Liver (tissue), 9 donors: ENCODE data around the gene FAAH. TPM values are rescaled to one million over a fixed set of nuclear protein-coding genes. Genes with fewer than 3 reads are reported as not detected.
"Not testable (repeated sequence)": the region's sequence is repeated elsewhere in the genome, so short reads cannot be mapped to it uniquely, and the experiment has no call there.

ENCODE experiments used
- DNase-seq: peaks from one replicate; pipeline ENCODE4 v3.0.0-alpha.2; 2017; ENCODE audit warnings: low spot score
- H3K27ac ChIP-seq, 2 donors: one replicate each; pipeline ENCODE4 v1.7.0; 2013; ENCODE audit warnings: inconsistent platforms in 2 of 2, low read length in 2 of 2, control low read depth in 1 of 2, low read depth in 1 of 2, mild to moderate bottlenecking in 1 of 2
- H3K27me3 ChIP-seq, 4 donors: one replicate each; pipeline versions ENCODE4 v1.6.1 to v1.7.0; 2013; ENCODE audit warnings: low read length in 3 of 4, inconsistent platforms in 1 of 4, mild to moderate bottlenecking in 1 of 4, moderate library complexity in 1 of 4; ENCODE audit not compliant: control insufficient read depth in 4 of 4, insufficient read depth in 4 of 4
- H3K36me3 ChIP-seq, 4 donors: one replicate each; pipeline versions ENCODE4 v1.6.1 to v1.7.0; 2013; ENCODE audit warnings: low read length in 3 of 4, mild to moderate bottlenecking in 3 of 4, low read depth in 1 of 4, moderate library complexity in 1 of 4; ENCODE audit not compliant: control insufficient read depth in 4 of 4, insufficient read depth in 3 of 4
- H3K4me1 ChIP-seq, 4 donors: one replicate each; pipeline versions ENCODE4 v1.6.1 to v1.7.0; 2013; ENCODE audit warnings: low read length in 3 of 4, mild to moderate bottlenecking in 3 of 4, moderate library complexity in 1 of 4; ENCODE audit not compliant: control insufficient read depth in 4 of 4, insufficient read depth in 4 of 4
- H3K4me3 ChIP-seq, 3 donors: one replicate each; pipeline versions ENCODE4 v1.6.1 to v1.7.0; 2013; ENCODE audit warnings: low read length in 3 of 3, control low read depth in 1 of 3, low read depth in 1 of 3, mild to moderate bottlenecking in 1 of 3
- H3K9ac ChIP-seq, 2 donors: one replicate each; pipeline ENCODE4 v1.7.0; 2013; ENCODE audit warnings: low read length in 2 of 2, mild to moderate bottlenecking in 2 of 2, moderate library complexity in 2 of 2, control low read depth in 1 of 2, low read depth in 1 of 2
- H3K9me3 ChIP-seq, 4 donors: one replicate each; pipeline versions ENCODE4 v1.6.1 to v1.7.0; 2013; ENCODE audit warnings: low read length in 3 of 4; ENCODE audit not compliant: control insufficient read depth in 4 of 4
- ATF3 ChIP-seq: IDR thresholded peaks from 2 replicates; pipeline ENCODE4 v1.6.1; 2016; ENCODE audit warnings: antibody characterized with exemption
- CTCF ChIP-seq: fragments of 150-350 bp; IDR thresholded peaks from 2 replicates; pipeline ENCODE4 v1.5.1; 2017; ENCODE audit warnings: improper control_type of control experiment, low read depth, low read length; ENCODE audit not compliant: missing input control
- EGR1 ChIP-seq, 2 donors: IDR thresholded peaks; 2 replicates each; pipeline ENCODE4 v1.6.1; 2016 to 2018; ENCODE audit warnings: antibody characterized with exemption in 2 of 2, low read depth in 2 of 2
- FOXA1 ChIP-seq: IDR thresholded peaks from 2 replicates; pipeline ENCODE4 v1.6.1; 2016; ENCODE audit warnings: antibody characterized with exemption
- FOXA2 ChIP-seq: IDR thresholded peaks from 2 replicates; pipeline ENCODE4 v1.6.1; 2016; ENCODE audit warnings: antibody characterized with exemption
- GABPA ChIP-seq, 2 donors: IDR thresholded peaks in 1 of 2; conservative IDR thresholded peaks in 1 of 2; 2 replicates each; pipeline ENCODE4 v1.6.1; 2016; ENCODE audit warnings: antibody characterized with exemption in 2 of 2, mild to moderate bottlenecking in 1 of 2, moderate library complexity in 1 of 2
- HNF4A ChIP-seq, 2 donors: conservative IDR thresholded peaks; 2 replicates each; pipeline ENCODE4 v1.6.1; 2016; ENCODE audit warnings: antibody characterized with exemption in 2 of 2, mild to moderate bottlenecking in 2 of 2
- HNF4G ChIP-seq: IDR thresholded peaks from 2 replicates; pipeline ENCODE4 v1.6.1; 2016; ENCODE audit warnings: antibody characterized with exemption
- JUND ChIP-seq, 2 donors: IDR thresholded peaks; 2 replicates each; pipeline ENCODE4 v1.6.1; 2016; ENCODE audit warnings: antibody characterized with exemption in 2 of 2
- MAX ChIP-seq: IDR thresholded peaks from 2 replicates; pipeline ENCODE4 v1.6.1; 2016; ENCODE audit warnings: antibody characterized with exemption
- RAD21 ChIP-seq, 2 donors: IDR thresholded peaks; 2 replicates each; pipeline ENCODE4 v1.6.1; 2016; ENCODE audit warnings: antibody characterized with exemption in 2 of 2, mild to moderate bottlenecking in 2 of 2
- REST ChIP-seq: IDR thresholded peaks from 2 replicates; pipeline ENCODE4 v1.6.1; 2016; ENCODE audit warnings: antibody characterized with exemption, mild to moderate bottlenecking
- RXRA ChIP-seq, 2 donors: IDR thresholded peaks; 2 replicates each; pipeline ENCODE4 v1.6.1; 2017 to 2018; ENCODE audit warnings: antibody characterized with exemption in 2 of 2, mild to moderate bottlenecking in 1 of 2
- SP1 ChIP-seq: IDR thresholded peaks from 2 replicates; pipeline ENCODE4 v1.6.1; 2018; ENCODE audit warnings: antibody characterized with exemption, mild to moderate bottlenecking
- TAF1 ChIP-seq: conservative IDR thresholded peaks from 2 replicates; pipeline ENCODE4 v1.6.1; 2016; ENCODE audit warnings: antibody characterized with exemption, mild to moderate bottlenecking
- YY1 ChIP-seq: IDR thresholded peaks from 2 replicates; pipeline ENCODE4 v1.6.1; 2016; ENCODE audit warnings: antibody characterized with exemption, mild to moderate bottlenecking
- ZBTB33 ChIP-seq: IDR thresholded peaks from 2 replicates; pipeline ENCODE4 v1.6.1; 2016; ENCODE audit warnings: antibody characterized with exemption
- WGBS: extraction: QIAGEN DNeasy Blood & Tissue Kit; methylation state at CpG from one replicate; pipeline ENCODE4 v1.1.7; 2013; 5-methylcytosine and 5-hydroxymethylcytosine counted together
- polyA plus RNA-seq, 2 donors: library from polyadenylated mRNA; stranded (reverse) in 1 of 2; unstranded in 1 of 2; fragments of 200-250 nt in 1 of 2; fragments of >200 nt in 1 of 2; fragmentation: Nextera tagmentation in 1 of 2; extraction: Ambion mirVana in 1 of 2; gene quantifications; one replicate each; pipeline versions ENCODE4 v1.2.1 to v1.2.3, GENCODE V29; 2013 to 2015
- total RNA-seq, 2 donors: library from RNA; depleted of rRNA; stranded (reverse); fragments of >200 nt; gene quantifications; one replicate each; pipeline ENCODE4 v1.2.3, GENCODE V29; 2014
- donor health status: healthy.
- donor health status: healthy.
- donor health status: healthy.
- donor health status: healthy.
- donor health status: healthy.

The FAAH gene
- total and polyA plus RNA-seq, 4 donors: 4.3 to 41.5 (median 22.1) TPM

GRCh38 chr1:46352363-46352762, 41.8 kb upstream of the FAAH start:
- H3K27ac ChIP-seq: no peak overlapping the region
- no peaks in the 10 kb centered on the region for H3K9me3 ChIP-seq
- WGBS: 90% methylated on average over 2 of the region's 2 CpGs
- H3K36me3 ChIP-seq: peaks cover 4 to 54% (median 33%) of the 10 kb centered on the region in 4 donors
- no peak for TF ChIP-seq SP1
- no peak for TF ChIP-seq RAD21 (IDR thresholded peaks at IDR 0.05)
- no peak for TF ChIP-seq YY1
- no peak for TF ChIP-seq EGR1 (IDR thresholded peaks at IDR 0.05; ENCODE audit: low read depth in 2 of 2)
- TF ChIP-seq JUND (IDR thresholded peaks at IDR 0.05): no peak
- no peak for TF ChIP-seq RXRA (IDR thresholded peaks at IDR 0.05)
- no peak for TF ChIP-seq ZBTB33
- TF ChIP-seq CTCF: no peak
- TF ChIP-seq MAX: no peak
- no peak for TF ChIP-seq GABPA (IDR thresholded peaks at IDR 0.05 in 1 of 2, conservative IDR thresholded peaks at IDR 0.05 in 1 of 2)
- TF ChIP-seq TAF1: no peak
- TF ChIP-seq ATF3: no peak
- no peak for TF ChIP-seq HNF4A (conservative IDR thresholded peaks at IDR 0.05)
- no peak for TF ChIP-seq HNF4G
- H3K27me3 ChIP-seq: no peaks in the 10 kb centered on the region
- no peaks in the 10 kb centered on the region for H3K4me1 ChIP-seq
- no peak overlapping the region for H3K9ac ChIP-seq
- no peak overlapping the region for H3K4me3 ChIP-seq
- no peak for DNase-seq

GRCh38 chr1:46355920-46356319, 38.2 kb upstream of the FAAH start:
- not testable (repeated sequence) for H3K4me1 ChIP-seq, H3K27ac ChIP-seq, H3K27me3 ChIP-seq, H3K9me3 ChIP-seq, H3K4me3 ChIP-seq, H3K9ac ChIP-seq, DNase-seq
- peaks cover 4 to 51% (median 33%) of the 10 kb centered on the region in 4 donors for H3K36me3 ChIP-seq
- WGBS: 86% methylated on average over 5 of the region's 5 CpGs

- H3K36me3 ChIP-seq: peaks cover 2 to 48% (median 35%) of the 10 kb centered on the region in 4 donors
- H3K4me3 ChIP-seq: no peak overlapping the region
- no peaks in the 10 kb centered on the region for H3K9me3 ChIP-seq
- H3K27me3 ChIP-seq: no peaks in the 10 kb centered on the region
- no peak overlapping the region for H3K9ac ChIP-seq
- DNase-seq: no peak
- no peaks in the 10 kb centered on the region for H3K4me1 ChIP-seq
- no peak overlapping the region for H3K27ac ChIP-seq
- WGBS: 95% methylated on average over 3 of the region's 3 CpGs
- TF ChIP-seq YY1 (no peak), REST (no peak), GABPA (IDR thresholded peaks at IDR 0.05 in 1 of 2, conservative IDR thresholded peaks at IDR 0.05 in 1 of 2) (no peak), FOXA2 (no peak), FOXA1 (no peak), ATF3 (no peak)
Measured at GRCh38 chr1:46362158-46362557, 32.0 kb upstream of the FAAH start.
